ENCODE data around the gene NOX4. TPM values are rescaled to one million over a fixed set of nuclear protein-coding genes. Genes with fewer than 3 reads are reported as not detected.
"Not testable (repeated sequence)": the region's sequence is repeated elsewhere in the genome, so short reads cannot be mapped to it uniquely, and the experiment has no call there.

NOX4 gene
- total RNA-seq, 1 experiment from 2014 or later, result not detected

- intact Hi-C loops (cut with micrococcal nuclease; ENCODE audit: unreplicated experiment), result no loop called here
- H3K27me3 ChIP-seq (ENCODE audit: insufficient read depth, low read depth), result no peaks in the 10 kb centered on the region
- no peak for TF ChIP-seq CTCF (conservative IDR thresholded peaks at IDR 0.05)
- no peak for TF ChIP-seq EZH2 (IDR thresholded peaks at IDR 0.05; ENCODE audit: low read depth)
- H2AFZ ChIP-seq, result no peak overlapping the region
- H3K9me3 ChIP-seq (ENCODE audit: insufficient read depth, low read depth), result no peaks in the 10 kb centered on the region
- H3K27ac ChIP-seq, result no peak overlapping the region
- DNase-seq, result no peak
- no peaks in the 10 kb centered on the region for H4K20me1 ChIP-seq (ENCODE audit: insufficient read depth)
- H3K9me2 ChIP-seq (ENCODE audit: insufficient read depth), result no peaks in the 10 kb centered on the region
- no peaks in the 10 kb centered on the region for H3K4me1 ChIP-seq (replicated peaks; ENCODE audit: insufficient read depth)
- H3K79me2 ChIP-seq (ENCODE audit: low read depth), result no peaks in the 10 kb centered on the region
- no peaks in the 10 kb centered on the region for H3F3A ChIP-seq (ENCODE audit: insufficient read depth, low read depth)
- no TSS peak for BruUV-seq (replicated peaks)
- H3K4me2 ChIP-seq, result no peak overlapping the region
- H3K36me3 ChIP-seq (ENCODE audit: low read depth), result no peaks in the 10 kb centered on the region
- CTCF ChIA-PET, result no interaction called here
- POLR2A ChIA-PET (ENCODE audit: unreplicated experiment), result no interaction called here
- no peak overlapping the region for H3K4me3 ChIP-seq
Measured at GRCh38 chr11:89346601-89347000, 144.6 kb downstream of the NOX4 start.

- H3K36me3 ChIP-seq (ENCODE audit: low read depth); H3K4me2 ChIP-seq; H4K20me1 ChIP-seq (ENCODE audit: insufficient read depth); H3F3A ChIP-seq (ENCODE audit: insufficient read depth, low read depth); BruUV-seq (replicated peaks); POLR2A ChIA-PET (ENCODE audit: unreplicated experiment); H3K27me3 ChIP-seq (ENCODE audit: insufficient read depth, low read depth); DNase-seq; H3K4me1 ChIP-seq (replicated peaks; ENCODE audit: insufficient read depth); H3K79me2 ChIP-seq (ENCODE audit: low read depth); intact Hi-C loops (cut with micrococcal nuclease; ENCODE audit: unreplicated experiment); H3K27ac ChIP-seq; H3K9me2 ChIP-seq (ENCODE audit: insufficient read depth); H3K4me3 ChIP-seq; H3K9me3 ChIP-seq (ENCODE audit: insufficient read depth, low read depth); H2AFZ ChIP-seq; CTCF ChIA-PET: not testable (repeated sequence)
Measured at GRCh38 chr11:89342880-89343572, 148.1 kb downstream of the NOX4 start.

GRCh38 chr11:89340450-89340849, 150.7 kb downstream of the NOX4 start:
- H2AFZ ChIP-seq; H3K4me3 ChIP-seq; CTCF ChIA-PET; H3K9me3 ChIP-seq (ENCODE audit: insufficient read depth, low read depth); H3K27me3 ChIP-seq (ENCODE audit: insufficient read depth, low read depth); POLR2A ChIA-PET (ENCODE audit: unreplicated experiment); intact Hi-C loops (cut with micrococcal nuclease; ENCODE audit: unreplicated experiment); H3K27ac ChIP-seq; H3F3A ChIP-seq (ENCODE audit: insufficient read depth, low read depth); H3K79me2 ChIP-seq (ENCODE audit: low read depth); H4K20me1 ChIP-seq (ENCODE audit: insufficient read depth); H3K9me2 ChIP-seq (ENCODE audit: insufficient read depth); BruUV-seq (replicated peaks); H3K36me3 ChIP-seq (ENCODE audit: low read depth); H3K4me2 ChIP-seq; DNase-seq; H3K4me1 ChIP-seq (replicated peaks; ENCODE audit: insufficient read depth): not testable (repeated sequence)

- BruUV-seq (replicated peaks); DNase-seq; H3K4me2 ChIP-seq; intact Hi-C loops (cut with micrococcal nuclease; ENCODE audit: unreplicated experiment); H3K27me3 ChIP-seq (ENCODE audit: insufficient read depth, low read depth); H4K20me1 ChIP-seq (ENCODE audit: insufficient read depth); H3K27ac ChIP-seq; H3K4me1 ChIP-seq (replicated peaks; ENCODE audit: insufficient read depth); H3K9me3 ChIP-seq (ENCODE audit: insufficient read depth, low read depth); CTCF ChIA-PET; H3K4me3 ChIP-seq; POLR2A ChIA-PET (ENCODE audit: unreplicated experiment); H3K9me2 ChIP-seq (ENCODE audit: insufficient read depth); H3F3A ChIP-seq (ENCODE audit: insufficient read depth, low read depth); H3K36me3 ChIP-seq (ENCODE audit: low read depth); H2AFZ ChIP-seq; H3K79me2 ChIP-seq (ENCODE audit: low read depth): not testable (repeated sequence)
Measured at GRCh38 chr11:89338073-89338472, 153.1 kb downstream of the NOX4 start.

- H3K9me2 ChIP-seq (ENCODE audit: insufficient read depth); H3K4me2 ChIP-seq; H3K79me2 ChIP-seq (ENCODE audit: low read depth); BruUV-seq (replicated peaks); H3K4me3 ChIP-seq; H2AFZ ChIP-seq; H3K36me3 ChIP-seq (ENCODE audit: low read depth); POLR2A ChIA-PET (ENCODE audit: unreplicated experiment); DNase-seq; H3F3A ChIP-seq (ENCODE audit: insufficient read depth, low read depth); CTCF ChIA-PET; H4K20me1 ChIP-seq (ENCODE audit: insufficient read depth); intact Hi-C loops (cut with micrococcal nuclease; ENCODE audit: unreplicated experiment); H3K4me1 ChIP-seq (replicated peaks; ENCODE audit: insufficient read depth); H3K9me3 ChIP-seq (ENCODE audit: insufficient read depth, low read depth); H3K27me3 ChIP-seq (ENCODE audit: insufficient read depth, low read depth); H3K27ac ChIP-seq: not testable (repeated sequence)
Measured at GRCh38 chr11:89337100-89337650, 154.0 kb downstream of the NOX4 start.

All from PC-9 (cell line).